ENCODE results near the gene TRPC6.

- TF ChIP-seq POLR2A (IDR thresholded peaks at IDR 0.05) (no peak), CTCF (IDR thresholded peaks at IDR 0.05) (no peak)
These were observed 6.3 kb downstream of the TRPC6 start for GRCh38 chr11:101577461-101577860.

All from prostate gland (tissue), 2 donors.